Esophagus squamous epithelium (tissue), 5 donors: Measurements from ENCODE around the gene RAPGEF4. TPM values are rescaled to one million over a fixed set of nuclear protein-coding genes. Genes with fewer than 3 reads are reported as not detected.

Experiments
- DNase-seq: peaks from one replicate; lab custom pipeline; 2025; lab: John Stamatoyannopoulos, UW
- H3K27ac ChIP-seq, 4 donors: fragments of 200-600 bp; sonication (generic); one replicate each; pipeline ENCODE4 v1.5.1; 2016 to 2019; ENCODE audit warnings: mild to moderate bottlenecking in 1 of 4
- H3K27me3 ChIP-seq, 4 donors: fragments of 200-600 bp; sonication (generic); 1 replicate in 3 of 4; 2 replicates in 1 of 4; pipeline versions ENCODE4 v1.5.1 to v1.6.0; 2017 to 2021; ENCODE audit warnings: antibody characterized with exemption in 1 of 4
- H3K36me3 ChIP-seq, 3 donors: fragments of 200-600 bp; sonication (generic); one replicate each; pipeline ENCODE4 v1.5.1; 2016 to 2019
- H3K4me1 ChIP-seq, 3 donors: fragments of 200-600 bp; sonication (generic); one replicate each; pipeline ENCODE4 v1.5.1; 2017 to 2019
- H3K4me3 ChIP-seq, 4 donors: fragments of 200-600 bp; sonication (generic); 1 replicate in 3 of 4; 2 replicates in 1 of 4; pipeline ENCODE4 v1.5.1; 2016 to 2019; ENCODE audit warnings: mild to moderate bottlenecking in 2 of 4, moderate library complexity in 1 of 4
- H3K9me3 ChIP-seq, 3 donors: fragments of 200-600 bp; sonication (generic); one replicate each; pipeline ENCODE4 v1.5.1; 2016 to 2019
- POLR2A ChIP-seq, 4 donors: fragments of 450-650 bp; IDR thresholded peaks; one replicate each; pipeline ENCODE4 v1.6.1; 2017; ENCODE audit warnings: antibody characterized with exemption in 4 of 4, mild to moderate bottlenecking in 4 of 4, moderate library complexity in 3 of 4
- WGBS, 2 donors: methylation state at CpG; one replicate each; pipeline ENCODE4 v1.1.5; 2018; 5-methylcytosine and 5-hydroxymethylcytosine counted together
- intact Hi-C: fragments of 100-400 bp; cut with DNase I; formaldehyde crosslinking; loops from one replicate; pipeline ENCODE4 v1.15.0; 2022
- total RNA-seq, 4 donors: library from RNA; depleted of rRNA; stranded (reverse); fragments of >200 nt; gene quantifications; one replicate each; pipeline ENCODE4 v1.1.0, GENCODE V29; 2016
- TF ChIP-seq, protein P1 (sequence below), 6 experiments: fragments of 450-650 bp in 4 of 6; fragments of 200-600 bp in 2 of 6; sonication (generic) in 2 of 6; IDR thresholded peaks; one replicate each; pipeline ENCODE4 v1.5.1; 2016 to 2019; ENCODE audit warnings: antibody characterized with exemption in 6 of 6, mild to moderate bottlenecking in 4 of 6, moderate library complexity in 4 of 6
- donor health status: DM: yes; HTN: yes; CAD: no.

RAPGEF4 gene
- total RNA-seq, 4 donors from 2014 or later: 2.6 to 11.1 (median 2.9) TPM

DNA sequence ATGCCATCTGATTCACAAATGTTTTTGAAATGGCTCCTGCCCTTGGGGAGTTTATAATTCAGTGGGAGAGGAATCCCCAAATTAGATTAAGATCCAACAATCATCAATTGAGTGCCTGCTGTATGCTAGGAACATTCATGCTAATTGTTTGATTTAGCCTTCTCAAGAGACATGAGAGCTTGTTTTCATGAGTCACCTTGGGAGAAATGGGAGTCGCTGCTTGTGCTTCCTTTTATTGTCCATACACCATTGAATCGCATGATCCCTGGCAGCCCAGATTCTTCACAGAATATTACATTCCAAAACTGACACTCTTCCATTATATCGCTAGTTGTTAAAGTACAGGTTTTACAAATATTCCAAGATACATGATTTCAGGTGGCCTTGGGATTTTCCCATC lies 234.0 kb downstream of the RAPGEF4 start:
- Histone ChIP-seq H3K4me1 (peaks cover 0 to 47% (median 12%) of the 10 kb centered on the region in 3 donors), H3K27me3 (no peaks in the 10 kb centered on the region), H3K27ac (no peak overlapping the region), H3K36me3 (no peaks in the 10 kb centered on the region), H3K4me3 (no peak overlapping the region), H3K9me3 (no peaks in the 10 kb centered on the region)
- WGBS, 2 donors: 68 to 74% methylated on average over 3 of the region's 3 CpGs
- TF ChIP-seq, protein P1, sequence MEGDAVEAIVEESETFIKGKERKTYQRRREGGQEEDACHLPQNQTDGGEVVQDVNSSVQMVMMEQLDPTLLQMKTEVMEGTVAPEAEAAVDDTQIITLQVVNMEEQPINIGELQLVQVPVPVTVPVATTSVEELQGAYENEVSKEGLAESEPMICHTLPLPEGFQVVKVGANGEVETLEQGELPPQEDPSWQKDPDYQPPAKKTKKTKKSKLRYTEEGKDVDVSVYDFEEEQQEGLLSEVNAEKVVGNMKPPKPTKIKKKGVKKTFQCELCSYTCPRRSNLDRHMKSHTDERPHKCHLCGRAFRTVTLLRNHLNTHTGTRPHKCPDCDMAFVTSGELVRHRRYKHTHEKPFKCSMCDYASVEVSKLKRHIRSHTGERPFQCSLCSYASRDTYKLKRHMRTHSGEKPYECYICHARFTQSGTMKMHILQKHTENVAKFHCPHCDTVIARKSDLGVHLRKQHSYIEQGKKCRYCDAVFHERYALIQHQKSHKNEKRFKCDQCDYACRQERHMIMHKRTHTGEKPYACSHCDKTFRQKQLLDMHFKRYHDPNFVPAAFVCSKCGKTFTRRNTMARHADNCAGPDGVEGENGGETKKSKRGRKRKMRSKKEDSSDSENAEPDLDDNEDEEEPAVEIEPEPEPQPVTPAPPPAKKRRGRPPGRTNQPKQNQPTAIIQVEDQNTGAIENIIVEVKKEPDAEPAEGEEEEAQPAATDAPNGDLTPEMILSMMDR (IDR thresholded peaks at IDR 0.05): no peak
- no peak for TF ChIP-seq POLR2A (IDR thresholded peaks at IDR 0.05)
- no peak for DNase-seq
- intact Hi-C loops: no loop called here

DNA sequence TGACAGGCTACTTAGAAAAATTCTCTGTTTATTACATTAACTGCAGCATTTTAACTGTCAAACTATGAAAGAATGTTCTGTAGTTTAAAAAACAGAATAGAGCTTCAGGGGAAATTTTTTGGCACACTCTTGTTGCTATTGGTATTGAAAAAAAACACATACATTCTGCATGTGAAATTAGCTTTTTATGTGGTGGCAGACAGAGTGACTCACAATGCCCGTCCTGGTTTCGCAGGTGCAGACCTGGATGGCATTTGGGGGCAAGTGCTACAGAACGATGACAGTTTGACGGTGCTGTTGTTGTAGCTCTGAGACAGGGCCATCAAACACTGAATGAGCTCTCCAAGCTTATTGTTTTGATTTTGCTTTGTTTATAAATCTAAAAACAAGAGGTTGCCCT lies 235.0 kb downstream of the RAPGEF4 start:
- intact Hi-C loops: no loop called here
- TF ChIP-seq POLR2A (IDR thresholded peaks at IDR 0.05): no peak
- TF ChIP-seq, protein P1 (IDR thresholded peaks at IDR 0.05): no peak
- no peaks in the 10 kb centered on the region for H3K36me3 ChIP-seq
- WGBS, 2 donors: 24 to 46% methylated on average over 4 of the region's 4 CpGs
- H3K4me3 ChIP-seq: no peak overlapping the region
- peaks cover 0 to 47% (median 12%) of the 10 kb centered on the region in 3 donors for H3K4me1 ChIP-seq
- no peaks in the 10 kb centered on the region for H3K9me3 ChIP-seq
- no peaks in the 10 kb centered on the region for H3K27me3 ChIP-seq
- DNase-seq: no peak
- H3K27ac ChIP-seq: no peak overlapping the region

DNA sequence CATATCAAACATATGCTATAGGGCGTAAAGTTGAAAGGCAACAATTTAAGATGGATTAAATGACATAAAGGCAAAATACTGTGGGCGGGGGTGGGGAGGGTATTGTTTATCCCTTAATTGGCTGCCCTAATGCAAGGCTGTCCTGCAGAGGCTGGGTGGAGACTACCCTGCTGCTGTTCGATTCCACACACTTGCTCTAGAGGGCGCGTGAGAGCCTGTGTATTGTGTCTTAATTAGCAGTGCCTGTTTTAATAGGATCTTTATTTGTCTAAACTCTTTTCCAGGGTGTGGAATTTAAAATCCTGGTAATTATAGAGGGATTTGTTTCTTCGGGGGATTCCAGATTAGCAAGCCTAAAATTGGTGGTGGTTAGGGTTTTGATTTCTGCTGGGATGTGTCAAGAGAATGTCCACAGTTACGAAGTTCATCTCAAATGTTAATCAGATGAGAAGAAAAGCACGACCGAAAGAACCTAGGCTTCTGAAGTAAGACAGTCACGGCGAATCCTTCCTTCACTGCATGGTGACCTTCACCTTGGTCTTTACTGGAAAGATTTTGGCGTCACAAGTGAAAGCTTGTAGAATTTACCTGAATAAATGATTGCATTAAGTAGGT lies 236.5 kb downstream of the RAPGEF4 start:
- no peak for DNase-seq

DNA sequence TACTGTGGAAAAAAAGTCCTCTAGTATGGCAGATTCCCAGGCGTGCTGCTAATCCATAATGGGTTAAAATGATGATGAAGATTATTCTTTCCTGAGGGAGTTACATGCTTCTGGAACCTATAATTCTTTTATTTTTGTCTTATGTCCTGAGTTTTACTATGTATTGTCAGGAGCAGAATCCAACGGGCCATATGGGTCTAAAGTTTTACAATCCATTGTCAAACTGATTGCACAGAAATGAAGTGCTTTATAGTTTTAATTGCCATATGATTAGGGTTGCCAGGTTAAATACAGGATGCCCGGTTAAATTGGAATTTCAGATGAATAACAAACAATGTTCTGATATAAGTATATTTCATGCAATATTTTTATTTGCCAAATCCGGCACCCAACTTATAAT lies 239.1 kb downstream of the RAPGEF4 start:
- TF ChIP-seq, protein P1 (IDR thresholded peaks at IDR 0.05): no peak
- TF ChIP-seq POLR2A (IDR thresholded peaks at IDR 0.05): no peak
- DNase-seq: no peak
- Histone ChIP-seq H3K27ac (no peak overlapping the region), H3K36me3 (no peaks in the 10 kb centered on the region), H3K4me3 (no peak overlapping the region), H3K9me3 (no peaks in the 10 kb centered on the region), H3K4me1 (peaks cover 0 to 16% (median 0%) of the 10 kb centered on the region in 3 donors), H3K27me3 (peaks cover 0 to 4% (median 0%) of the 10 kb centered on the region in 4 donors)
- 91 to 92% methylated on average over 4 of the region's 4 CpGs for WGBS, 2 donors
- intact Hi-C loops: no loop called here

More for the DNA sequence above, 236.5 kb downstream of the RAPGEF4 start:
- Histone ChIP-seq H3K27me3 (no peaks in the 10 kb centered on the region), H3K4me1 (peaks cover 0 to 42% (median 12%) of the 10 kb centered on the region in 3 donors), H3K9me3 (no peaks in the 10 kb centered on the region), H3K27ac (no peak overlapping the region), H3K36me3 (no peaks in the 10 kb centered on the region), H3K4me3 (no peak overlapping the region)
- TF ChIP-seq, protein P1 (IDR thresholded peaks at IDR 0.05): peak; percentile 38 to 80 (median 68)
- TF ChIP-seq POLR2A (IDR thresholded peaks at IDR 0.05): no peak
- intact Hi-C loops: no loop called here
- WGBS, 2 donors: 53 to 55% methylated on average over 12 of the region's 12 CpGs

DNA sequence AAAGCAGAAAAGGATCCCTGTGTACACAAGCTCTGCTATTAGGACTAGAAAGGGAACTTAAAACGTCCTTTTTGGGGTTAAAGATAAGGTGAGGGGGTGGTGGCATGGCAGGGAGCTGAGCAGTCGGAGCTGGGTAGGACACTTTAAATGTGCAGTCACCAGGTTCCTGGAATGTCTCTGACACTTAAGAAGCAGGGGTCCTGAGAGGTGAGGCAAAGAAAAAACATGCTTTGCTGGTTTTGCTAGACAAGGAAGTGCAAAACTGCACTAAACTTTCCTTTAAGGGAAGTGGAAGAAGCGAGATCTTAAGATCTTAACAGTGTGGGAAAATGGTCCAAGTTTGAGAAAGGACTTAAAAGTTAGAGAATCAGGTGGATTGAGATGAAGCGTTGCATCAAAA lies 240.5 kb downstream of the RAPGEF4 start:
- Histone ChIP-seq H3K4me1 (peaks cover 0 to 2% (median 0%) of the 10 kb centered on the region in 3 donors), H3K9me3 (no peaks in the 10 kb centered on the region), H3K27me3 (peaks cover 0 to 4% (median 0%) of the 10 kb centered on the region in 4 donors), H3K27ac (no peak overlapping the region), H3K36me3 (no peaks in the 10 kb centered on the region), H3K4me3 (no peak overlapping the region)
- no peak for TF ChIP-seq POLR2A (IDR thresholded peaks at IDR 0.05)
- TF ChIP-seq, protein P1 (IDR thresholded peaks at IDR 0.05): no peak
- 58 to 68% methylated on average over 4 of the region's 4 CpGs for WGBS, 2 donors
- no peak for DNase-seq
- intact Hi-C loops: no loop called here
